Bronchial epithelial cell (primary cell): Measurements from ENCODE around the gene ZNF143. TPM values are rescaled to one million over a fixed set of nuclear protein-coding genes. Genes with fewer than 3 reads are reported as not detected.

Experiments
- DNase-seq: peaks from one replicate; pipeline ENCODE4 v3.0.0-alpha.2; 2010; ENCODE audit warnings: low read depth
- FAIRE-seq: peaks from 2 replicates; lab custom pipeline; 2011; peaks lifted over from hg19 to GRCh38; lab: Jason Lieb, UNC
- H3K27me3 ChIP-seq: 2 replicates; pipeline ENCODE4 v1.5.1; 2011; ENCODE audit warnings: low read length; ENCODE audit not compliant: control insufficient read depth, insufficient read depth
- H3K36me3 ChIP-seq: 2 replicates; pipeline ENCODE4 v1.5.1; 2011; ENCODE audit warnings: low read length; ENCODE audit not compliant: control insufficient read depth, insufficient read depth
- H3K4me3 ChIP-seq: 2 replicates; pipeline ENCODE4 v1.5.1; 2011; ENCODE audit warnings: mild to moderate bottlenecking, low read depth, low read length, control low read depth
- total RNA-seq: library from RNA; depleted of rRNA; stranded (reverse); fragments of >200 nt; gene quantifications from 2 replicates; pipeline ENCODE4 v1.2.1, GENCODE V29; 2014
- TF ChIP-seq, protein P1 (sequence below): IDR thresholded peaks from 2 replicates; pipeline ENCODE4 v1.5.1; 2011; ENCODE audit warnings: mild to moderate bottlenecking, moderate library complexity, low read length, control low read depth, inconsistent platforms; ENCODE audit not compliant: insufficient read depth, severe bottlenecking

The ZNF143 gene
- total RNA-seq, 1 donor from 2014 or later, result 54.2 TPM

DNA sequence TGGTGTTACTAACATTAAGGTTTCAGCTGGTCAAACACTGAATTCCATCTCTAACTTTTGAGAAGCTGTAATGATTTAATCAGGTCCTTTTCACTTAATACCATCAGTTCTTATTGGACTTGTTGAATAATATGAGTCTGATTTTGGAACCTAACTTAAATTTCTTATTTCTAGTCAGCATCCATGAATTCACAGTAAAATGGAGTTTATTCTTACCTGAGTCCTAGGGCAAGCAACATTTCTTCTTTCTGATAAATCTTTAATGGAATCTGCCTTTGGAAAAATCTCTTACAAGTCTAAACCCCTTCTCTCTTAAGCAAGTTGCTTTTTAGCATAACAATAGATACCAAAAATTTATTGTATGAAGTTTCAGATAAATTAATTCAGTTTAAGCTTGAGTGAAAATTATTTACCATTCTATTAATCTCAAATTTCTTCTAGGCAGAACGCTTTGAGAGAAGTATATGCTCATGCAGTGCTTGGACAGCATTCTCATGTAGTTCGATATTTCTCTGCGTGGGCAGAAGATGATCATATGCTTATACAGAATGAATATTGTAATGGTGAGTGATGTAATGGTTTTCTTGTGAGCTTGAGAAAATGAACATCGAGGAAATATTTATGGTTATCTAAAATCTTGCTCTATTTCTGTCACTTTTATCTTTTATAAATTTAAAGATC, 116.0 kb downstream of the ZNF143 start:
- Histone ChIP-seq H3K27me3 (no peaks in the 10 kb centered on the region), H3K4me3 (no peak overlapping the region), H3K36me3 (peaks cover 5% of the 10 kb centered on the region)
- FAIRE-seq, result no peak
- peak; percentile 74 for DNase-seq
- TF ChIP-seq, protein P1, sequence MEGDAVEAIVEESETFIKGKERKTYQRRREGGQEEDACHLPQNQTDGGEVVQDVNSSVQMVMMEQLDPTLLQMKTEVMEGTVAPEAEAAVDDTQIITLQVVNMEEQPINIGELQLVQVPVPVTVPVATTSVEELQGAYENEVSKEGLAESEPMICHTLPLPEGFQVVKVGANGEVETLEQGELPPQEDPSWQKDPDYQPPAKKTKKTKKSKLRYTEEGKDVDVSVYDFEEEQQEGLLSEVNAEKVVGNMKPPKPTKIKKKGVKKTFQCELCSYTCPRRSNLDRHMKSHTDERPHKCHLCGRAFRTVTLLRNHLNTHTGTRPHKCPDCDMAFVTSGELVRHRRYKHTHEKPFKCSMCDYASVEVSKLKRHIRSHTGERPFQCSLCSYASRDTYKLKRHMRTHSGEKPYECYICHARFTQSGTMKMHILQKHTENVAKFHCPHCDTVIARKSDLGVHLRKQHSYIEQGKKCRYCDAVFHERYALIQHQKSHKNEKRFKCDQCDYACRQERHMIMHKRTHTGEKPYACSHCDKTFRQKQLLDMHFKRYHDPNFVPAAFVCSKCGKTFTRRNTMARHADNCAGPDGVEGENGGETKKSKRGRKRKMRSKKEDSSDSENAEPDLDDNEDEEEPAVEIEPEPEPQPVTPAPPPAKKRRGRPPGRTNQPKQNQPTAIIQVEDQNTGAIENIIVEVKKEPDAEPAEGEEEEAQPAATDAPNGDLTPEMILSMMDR, result no peak

DNA sequence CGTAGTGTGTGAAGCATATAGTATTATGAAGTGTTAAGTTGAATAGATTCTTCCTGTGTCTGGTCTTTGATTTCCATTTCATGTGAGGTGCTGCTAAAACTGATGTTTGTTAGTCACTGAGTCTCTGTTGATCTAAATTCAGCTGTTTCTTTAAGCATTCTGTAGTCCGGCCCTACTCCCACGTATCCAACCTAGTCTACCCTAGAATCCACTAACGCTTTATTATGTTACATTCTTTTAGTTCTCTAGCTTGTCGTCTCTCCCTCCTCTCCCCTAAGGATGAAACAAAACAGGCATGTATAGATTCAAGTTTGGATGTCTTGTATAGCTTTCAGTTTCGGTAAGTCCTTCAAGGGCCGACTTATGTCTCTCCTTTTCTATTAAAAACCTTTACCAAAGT, 116.7 kb downstream of the ZNF143 start:
- Histone ChIP-seq H3K27me3 (no peaks in the 10 kb centered on the region), H3K36me3 (peaks cover 8% of the 10 kb centered on the region), H3K4me3 (peak overlapping the region; percentile 8)
- peak; percentile 39 for DNase-seq
- TF ChIP-seq, protein P1, result no peak
- no peak for FAIRE-seq

Other genes starting within 250 kb of the ZNF143 start
- gene DENND5A, start 195.7 kb upstream of the ZNF143 start, total RNA-seq, result 22.6 and 30.0 TPM in 2 replicates
- gene TMEM41B, start 146.4 kb upstream of the ZNF143 start, total RNA-seq, result 49.2 and 74.4 TPM in 2 replicates
- gene IPO7, start 76.4 kb upstream of the ZNF143 start, total RNA-seq, result 109 and 114 TPM in 2 replicates
- gene WEE1, start 112.7 kb downstream of the ZNF143 start, total RNA-seq, result 14.6 and 15.8 TPM in 2 replicates
- gene SWAP70, start 203.1 kb downstream of the ZNF143 start, total RNA-seq, result 26.3 and 27.1 TPM in 2 replicates